K562 (cell line): Measurements from ENCODE around the gene ADGRL3. TPM values are rescaled to one million over a fixed set of nuclear protein-coding genes. Genes with fewer than 3 reads are reported as not detected.
"Not testable (repeated sequence)": the region's sequence is repeated elsewhere in the genome, so short reads cannot be mapped to it uniquely, and the experiment has no call there.

Source experiments
- ATAC-seq: fragments of 200-7000 bp; cut with Tn5 transposase; 3 replicates; pipeline ENCODE4 v1.9.1; 2020; ENCODE audit warnings: moderate library complexity
- BruUV-seq: library from RNA; stranded (reverse); fragments of 400-500 nt; replicated peaks from 2 replicates; lab custom pipeline; 2021; lab: Mats Ljungman, UMichigan
- CTCF ChIA-PET: fragments of 300-600 bp; formaldehyde crosslinking; extraction: SDS; loops from one replicate; lab custom pipeline; 2021; ENCODE audit warnings: low intra/inter-chr PET ratio; lab: Yijun Ruan, JAX
- POLR2A ChIA-PET: fragments of 300-600, 350-650 bp; sonication (Branson Sonifier 250); formaldehyde crosslinking; extraction: SDS; loops from one replicate; lab custom pipeline; 2021; ENCODE audit warnings: antibody characterized with exemption, inconsistent platforms; lab: Yijun Ruan, JAX
- DNase-seq, 4 experiments: peaks; one replicate each; pipeline versions ENCODE4 v3.0.0 to v3.0.0-alpha.2; 2011 to 2018; ENCODE audit warnings: low spot score in 3 of 4, mixed read lengths in 3 of 4; ENCODE audit errors: extremely low read depth in 1 of 4
- FAIRE-seq: peaks from 2 replicates; lab custom pipeline; 2011; peaks lifted over from hg19 to GRCh38; lab: Jason Lieb, UNC
- H2AFZ ChIP-seq: 2 replicates; pipeline ENCODE4 v1.6.0; 2011; ENCODE audit warnings: low read depth, low read length, control low read depth, inconsistent platforms
- H3K27ac ChIP-seq: fragments of 200-600 bp; 3 replicates; pipeline ENCODE4 v1.8.0; 2011; ENCODE audit warnings: low read depth, mild to moderate bottlenecking, control low read depth, inconsistent platforms, low read length, moderate library complexity, mixed read lengths; ENCODE audit errors: extremely low read depth
- H3K27me3 ChIP-seq, 2 experiments: fragments of 300-600 bp in 1 of 2; 2 replicates in 1 of 2; 3 replicates in 1 of 2; pipeline versions ENCODE4 v1.6.0 to v1.8.0; 2011; ENCODE audit warnings: inconsistent platforms in 2 of 2, low read length in 2 of 2, mild to moderate bottlenecking in 1 of 2, mixed read lengths in 1 of 2, moderate library complexity in 1 of 2; ENCODE audit not compliant: control insufficient read depth in 2 of 2, insufficient read depth in 2 of 2
- H3K36me3 ChIP-seq: fragments of 300-600 bp; 3 replicates; pipeline ENCODE4 v1.8.0; 2011; ENCODE audit warnings: mild to moderate bottlenecking, low read length, inconsistent platforms; ENCODE audit not compliant: control insufficient read depth, insufficient read depth
- H3K4me1 ChIP-seq, 2 experiments: fragments of 200-600 bp in 1 of 2; replicated peaks in 1 of 2; 2 replicates in 1 of 2; 3 replicates in 1 of 2; pipeline versions ENCODE4 v1.5.1 to v1.8.0; 2011; ENCODE audit warnings: inconsistent platforms in 2 of 2, low read length in 2 of 2, mild to moderate bottlenecking in 1 of 2, mixed read lengths in 1 of 2, moderate library complexity in 1 of 2; ENCODE audit not compliant: control insufficient read depth in 2 of 2, insufficient read depth in 2 of 2
- H3K4me2 ChIP-seq: 2 replicates; pipeline ENCODE4 v1.6.1; 2011; ENCODE audit warnings: low read length, control low read depth, inconsistent platforms, mixed read lengths; ENCODE audit not compliant: insufficient read depth
- H3K4me3 ChIP-seq: fragments of 200-600 bp; sonication (generic), shearing (Covaris generic); 2 replicates; pipeline ENCODE4 v1.5.1; 2016; ENCODE audit warnings: control low read depth, inconsistent platforms
- H3K79me2 ChIP-seq: fragments of 200-600 bp; 3 replicates; pipeline ENCODE4 v1.8.0; 2011; ENCODE audit warnings: low read length, inconsistent platforms; ENCODE audit not compliant: control insufficient read depth, insufficient read depth
- H3K9ac ChIP-seq, 2 experiments: 2 replicates each; pipeline versions ENCODE4 v1.6.0 to v1.6.1; 2011; ENCODE audit warnings: low read depth in 2 of 2, low read length in 2 of 2, control low read depth in 1 of 2, inconsistent platforms in 1 of 2, mild to moderate bottlenecking in 1 of 2, mixed read lengths in 1 of 2; ENCODE audit not compliant: insufficient read depth in 1 of 2
- H3K9me1 ChIP-seq: one replicate; pipeline ENCODE4 v1.6.0; 2011; ENCODE audit warnings: inconsistent platforms, mild to moderate bottlenecking, low read length, moderate library complexity; ENCODE audit not compliant: control insufficient read depth, insufficient read depth
- H3K9me3 ChIP-seq: replicated peaks from 2 replicates; pipeline ENCODE4 v1.5.1; 2011; ENCODE audit warnings: low read depth, low read length, inconsistent platforms; ENCODE audit not compliant: control insufficient read depth, insufficient read depth
- H4K20me1 ChIP-seq: replicated peaks from 2 replicates; pipeline ENCODE4 v1.6.1; 2011; ENCODE audit warnings: low read length, inconsistent platforms, mixed read lengths; ENCODE audit not compliant: control insufficient read depth, insufficient read depth
- ASH1L ChIP-seq: fragments of 450-650 bp; IDR thresholded peaks from 2 replicates; pipeline ENCODE4 v1.6.1; 2018; ENCODE audit warnings: borderline replicate concordance, mild to moderate bottlenecking, low read depth; ENCODE audit not compliant: partially characterized antibody
- MBD2 ChIP-seq: sonication (generic); IDR thresholded peaks from 2 replicates; pipeline ENCODE4 v1.6.1; 2016; ENCODE audit warnings: low read depth, borderline replicate concordance
- SRF ChIP-seq, 2 experiments: fragments of 250-450, 450-650 bp in 1 of 2; sonication (Bioruptor Pico) in 1 of 2; sonication (generic) in 1 of 2; formaldehyde crosslinking; IDR thresholded peaks; 2 replicates each; pipeline versions ENCODE4 v1.5.0 to v1.5.1; 2020 to 2022; ENCODE audit warnings: mild to moderate bottlenecking in 1 of 2, missing genetic modification reagents in 1 of 2
- TAL1 ChIP-seq: fragments of 450-650 bp; IDR thresholded peaks from 2 replicates; pipeline ENCODE4 v1.6.1; 2016; ENCODE audit warnings: mild to moderate bottlenecking
- TSC22D4 ChIP-seq: fragments of 450-650 bp; IDR thresholded peaks from 2 replicates; pipeline ENCODE4 v1.6.1; 2016; ENCODE audit warnings: missing genetic modification characterization, missing biosample characterization, control low read depth
- ZBTB8A ChIP-seq: fragments of 450-650 bp; IDR thresholded peaks from 2 replicates; pipeline ENCODE4 v1.6.1; 2018; ENCODE audit warnings: mild to moderate bottlenecking, moderate library complexity; ENCODE audit not compliant: partially characterized antibody
- ZEB2 ChIP-seq: fragments of 450-650 bp; IDR thresholded peaks from 2 replicates; pipeline ENCODE4 v1.6.1; 2016
- ZNF592 ChIP-seq: fragments of 450-650 bp; IDR thresholded peaks from 2 replicates; pipeline ENCODE4 v1.6.1; 2017; ENCODE audit warnings: antibody characterized with exemption, mild to moderate bottlenecking
- WGBS: fragments of 100-300 bp; shearing (Covaris generic); methylation state at CpG from one replicate; pipeline ENCODE4 v1.1.6; 2016; ENCODE audit warnings: low coverage, mixed read lengths; ENCODE audit not compliant: insufficient coverage; ENCODE audit errors: missing lambda C conversion rate; 5-methylcytosine and 5-hydroxymethylcytosine counted together
- in situ Hi-C: fragments of 300-500 bp; cut with MboI; formaldehyde crosslinking; loops from 4 replicates; pipeline ENCODE4 v1.15.0; 2018; ENCODE audit warnings: inconsistent platforms, mixed read lengths
- intact Hi-C: fragments of 100-400 bp; cut with micrococcal nuclease; formaldehyde crosslinking; loops from 2 replicates; pipeline ENCODE4 v1.14.2; 2022
- polyA plus RNA-seq, 8 experiments: library from polyadenylated mRNA; depleted of rRNA in 4 of 8; stranded (reverse) in 5 of 8; unstranded in 3 of 8; fragments of >200 nt; fragmentation: Nextera tagmentation in 2 of 8; fragmentation: Illumina TruSeq in 1 of 8; extraction: Ambion mirVana in 2 of 8; extraction: Trizol in 1 of 8; gene quantifications; 2 replicates each; pipeline versions ENCODE4 v1.2.1 to v1.2.3, GENCODE V29; 2011 to 2014; ENCODE audit warnings: inconsistent platforms in 1 of 8, missing spikeins in 1 of 8
- total RNA-seq, 7 experiments: library from RNA; depleted of rRNA in 6 of 7; stranded (reverse); fragments of >200 nt in 6 of 7; fragmentation: Illumina TruSeq in 2 of 7; extraction: Trizol in 2 of 7; gene quantifications; 2 replicates each; pipeline versions ENCODE4 v1.2.1 to v1.2.3, GENCODE V29; 2011 to 2021; ENCODE audit warnings: low replicate concordance in 1 of 7
- TF ChIP-seq, protein P1 (sequence below): sonication (generic); formaldehyde crosslinking; IDR thresholded peaks from 2 replicates; pipeline ENCODE4 v1.8.0; 2022; ENCODE audit warnings: mild to moderate bottlenecking, missing genetic modification reagents

ADGRL3 gene
- total and polyA plus RNA-seq, 9 of the 15 experiments (the other 6 are each of a cell fraction or from before 2014, with no cell fraction given), result 0.03 to 0.14 (median 0.04) TPM; not detected in 2

GRCh38 chr4:61646746-61647350 lies 446.7 kb downstream of the ADGRL3 start:
- in situ Hi-C loops, CTCF ChIA-PET, H3K9me3 ChIP-seq, H3K9ac ChIP-seq, H2AFZ ChIP-seq, H3K79me2 ChIP-seq, H3K4me3 ChIP-seq, H3K4me1 ChIP-seq, H3K36me3 ChIP-seq, H4K20me1 ChIP-seq, ATAC-seq, BruUV-seq, H3K27me3 ChIP-seq, H3K4me2 ChIP-seq, H3K27ac ChIP-seq, DNase-seq, intact Hi-C loops, POLR2A ChIA-PET, FAIRE-seq, H3K9me1 ChIP-seq: not testable (repeated sequence)
- 0% methylated on average over 9 of the region's 26 CpGs for WGBS

- no peak overlapping the region for H3K4me2 ChIP-seq
- 0% methylated on average over 1 of the region's 1 CpG for WGBS
- ChIA-PET CTCF (no interaction called here), POLR2A (no interaction called here)
- FAIRE-seq (no peak), ATAC-seq (no peak), DNase-seq (no peak)
- H3K79me2 ChIP-seq, result no peaks in the 10 kb centered on the region
- H3K9me3 ChIP-seq, result no peaks in the 10 kb centered on the region; the same call in 1 of the 2 replicates
- H3K9me1 ChIP-seq, result no peaks in the 10 kb centered on the region
- H3K4me1 ChIP-seq, result no peaks in the 10 kb centered on the region
- no peak overlapping the region for H3K9ac ChIP-seq
- no peaks in the 10 kb centered on the region for H3K36me3 ChIP-seq
- H3K27ac ChIP-seq, result no peak overlapping the region
- intact Hi-C loops (no loop called here), in situ Hi-C loops (no loop called here)
- no TSS peak for BruUV-seq
- H2AFZ ChIP-seq, result no peak overlapping the region
- H3K4me3 ChIP-seq, result no peak overlapping the region
- H3K27me3 ChIP-seq, result no peaks in the 10 kb centered on the region
- no peaks in the 10 kb centered on the region for H4K20me1 ChIP-seq
- TF ChIP-seq ZEB2 (no peak), MBD2 (no peak), TSC22D4 (no peak), TAL1 (no peak), ASH1L (no peak), ZNF592 (no peak), SRF (CRISPR knock-in tag; IDR thresholded peaks at IDR 0.05) (no peak), ZBTB8A (no peak)
- TF ChIP-seq, protein P1, sequence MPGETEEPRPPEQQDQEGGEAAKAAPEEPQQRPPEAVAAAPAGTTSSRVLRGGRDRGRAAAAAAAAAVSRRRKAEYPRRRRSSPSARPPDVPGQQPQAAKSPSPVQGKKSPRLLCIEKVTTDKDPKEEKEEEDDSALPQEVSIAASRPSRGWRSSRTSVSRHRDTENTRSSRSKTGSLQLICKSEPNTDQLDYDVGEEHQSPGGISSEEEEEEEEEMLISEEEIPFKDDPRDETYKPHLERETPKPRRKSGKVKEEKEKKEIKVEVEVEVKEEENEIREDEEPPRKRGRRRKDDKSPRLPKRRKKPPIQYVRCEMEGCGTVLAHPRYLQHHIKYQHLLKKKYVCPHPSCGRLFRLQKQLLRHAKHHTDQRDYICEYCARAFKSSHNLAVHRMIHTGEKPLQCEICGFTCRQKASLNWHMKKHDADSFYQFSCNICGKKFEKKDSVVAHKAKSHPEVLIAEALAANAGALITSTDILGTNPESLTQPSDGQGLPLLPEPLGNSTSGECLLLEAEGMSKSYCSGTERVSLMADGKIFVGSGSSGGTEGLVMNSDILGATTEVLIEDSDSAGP (CRISPR knock-in tag), result no peak
These were observed 448.1 kb downstream of the ADGRL3 start for GRCh38 chr4:61648264-61648663.
